ENCODE results near the gene FHIT. TPM values are rescaled to one million over a fixed set of nuclear protein-coding genes. Genes with fewer than 3 reads are reported as not detected.
"Not testable (repeated sequence)": the region's sequence is repeated elsewhere in the genome, so short reads cannot be mapped to it uniquely, and the experiment has no call there.

The FHIT gene
- total and polyA plus RNA-seq, 10 of the 15 experiments (the other 5 are each of a cell fraction or from before 2014, with no cell fraction given): 4.2 to 14.9 (median 9.4) TPM

- no peaks in the 10 kb centered on the region for H4K20me1 ChIP-seq (ENCODE audit: control insufficient read depth, insufficient read depth)
- no peaks in the 10 kb centered on the region for H3K27me3 ChIP-seq (replicated peaks in 1 of 2; ENCODE audit: control insufficient read depth in 2 of 2, insufficient read depth in 2 of 2, low read length in 1 of 2)
- intact Hi-C loops (cut with micrococcal nuclease; ENCODE audit: unreplicated experiment) (no loop called here), in situ Hi-C loops (cut with MboI) (no loop called here)
- RAD21 ChIA-PET (ENCODE audit: unreplicated experiment): interaction anchor here (1.2 kb wide), 1 partner anchor 15 kb away, joined by 3 read pairs; no protein-coding TSS in a partner anchor
- H3K9me3 ChIP-seq (replicated peaks; ENCODE audit: control insufficient read depth, insufficient read depth, low read length): no peaks in the 10 kb centered on the region
- H3K9ac ChIP-seq (ENCODE audit: control insufficient read depth, insufficient read depth, low read length): no peak overlapping the region
- POLR2A ChIA-PET: no interaction called here
- no peak overlapping the region for H3K4me3 ChIP-seq
- no peak for DNase-seq (ENCODE audit: low read depth, low spot score)
- H3K4me1 ChIP-seq (ENCODE audit: control insufficient read depth, insufficient read depth, low read length): no peaks in the 10 kb centered on the region
- no TSS peak for BruUV-seq (replicated peaks)
- H3K79me2 ChIP-seq (ENCODE audit: control insufficient read depth, insufficient read depth, low read length): no peaks in the 10 kb centered on the region
- no peak overlapping the region for H3K4me2 ChIP-seq (ENCODE audit: control insufficient read depth, insufficient read depth)
- H2AFZ ChIP-seq (ENCODE audit: control insufficient read depth, low read depth, low read length): no peak overlapping the region
- no peak for FAIRE-seq
- WGBS (ENCODE audit: insufficient coverage, insufficient replicate concordance, low lambda C conversion rate, missing lambda C conversion rate): 65% methylated on average over 11 of the region's 11 CpGs
- no peak overlapping the region for H3K27ac ChIP-seq (ENCODE audit: control insufficient read depth, insufficient read depth)
- no peak for ATAC-seq
- SMC1A ChIA-PET (ENCODE audit: uncharacterized antibody, unreplicated experiment): interaction anchor here (1.6 kb wide), 1 partner anchor 8 kb away, joined by 5 read pairs; no protein-coding TSS in a partner anchor
- H3K36me3 ChIP-seq (ENCODE audit: control insufficient read depth in 2 of 2, insufficient read depth in 2 of 2, low read length in 1 of 2): no peaks in the 10 kb centered on the region
- CTCF ChIA-PET: no interaction called here
- no peak for TF ChIP-seq CHD1 (IDR thresholded peaks at IDR 0.05; ENCODE audit: low read depth, low read length)
- no peak for TF ChIP-seq MYC (IDR thresholded peaks at IDR 0.05; ENCODE audit: insufficient read depth, insufficient read length, insufficient replicate concordance, low read length, severe bottlenecking)
- no peak for TF ChIP-seq IRF4 (IDR thresholded peaks at IDR 0.05; ENCODE audit: low read depth, low read length)
- no peak for TF ChIP-seq HDGF (IDR thresholded peaks at IDR 0.05)
Observed at GRCh38 chr3:59803268-59803667, 1448.0 kb downstream of the FHIT start.

- 64% methylated on average over 4 of the region's 5 CpGs for WGBS (ENCODE audit: insufficient coverage, insufficient replicate concordance, low lambda C conversion rate, missing lambda C conversion rate)
- H3K9me3 ChIP-seq (replicated peaks; ENCODE audit: control insufficient read depth, insufficient read depth, low read length); H3K4me3 ChIP-seq; H3K4me2 ChIP-seq (ENCODE audit: control insufficient read depth, insufficient read depth); intact Hi-C loops (cut with micrococcal nuclease; ENCODE audit: unreplicated experiment); H3K79me2 ChIP-seq (ENCODE audit: control insufficient read depth, insufficient read depth, low read length); POLR2A ChIA-PET; DNase-seq (ENCODE audit: low read depth, low spot score); H3K9ac ChIP-seq (ENCODE audit: control insufficient read depth, insufficient read depth, low read length); CTCF ChIA-PET; H3K27me3 ChIP-seq (replicated peaks in 1 of 2; ENCODE audit: control insufficient read depth in 2 of 2, insufficient read depth in 2 of 2, low read length in 1 of 2); H3K4me1 ChIP-seq (ENCODE audit: control insufficient read depth, insufficient read depth, low read length); H3K36me3 ChIP-seq (ENCODE audit: control insufficient read depth in 2 of 2, insufficient read depth in 2 of 2, low read length in 1 of 2); H4K20me1 ChIP-seq (ENCODE audit: control insufficient read depth, insufficient read depth); BruUV-seq (replicated peaks); in situ Hi-C loops (cut with MboI); H3K27ac ChIP-seq (ENCODE audit: control insufficient read depth, insufficient read depth); FAIRE-seq; H2AFZ ChIP-seq (ENCODE audit: control insufficient read depth, low read depth, low read length); ATAC-seq: not testable (repeated sequence)
- SMC1A ChIA-PET (ENCODE audit: uncharacterized antibody, unreplicated experiment): interaction anchor here (1.6 kb wide), 1 partner anchor 9 kb away, joined by 5 read pairs; no protein-coding TSS in a partner anchor
- RAD21 ChIA-PET (ENCODE audit: unreplicated experiment): interaction anchor here (1.2 kb wide), 1 partner anchor 16 kb away, joined by 3 read pairs; no protein-coding TSS in a partner anchor
Observed at GRCh38 chr3:59802453-59802852, 1448.8 kb downstream of the FHIT start.
